ENCODE results near the gene VAV3.

VAV3 gene

DNA sequence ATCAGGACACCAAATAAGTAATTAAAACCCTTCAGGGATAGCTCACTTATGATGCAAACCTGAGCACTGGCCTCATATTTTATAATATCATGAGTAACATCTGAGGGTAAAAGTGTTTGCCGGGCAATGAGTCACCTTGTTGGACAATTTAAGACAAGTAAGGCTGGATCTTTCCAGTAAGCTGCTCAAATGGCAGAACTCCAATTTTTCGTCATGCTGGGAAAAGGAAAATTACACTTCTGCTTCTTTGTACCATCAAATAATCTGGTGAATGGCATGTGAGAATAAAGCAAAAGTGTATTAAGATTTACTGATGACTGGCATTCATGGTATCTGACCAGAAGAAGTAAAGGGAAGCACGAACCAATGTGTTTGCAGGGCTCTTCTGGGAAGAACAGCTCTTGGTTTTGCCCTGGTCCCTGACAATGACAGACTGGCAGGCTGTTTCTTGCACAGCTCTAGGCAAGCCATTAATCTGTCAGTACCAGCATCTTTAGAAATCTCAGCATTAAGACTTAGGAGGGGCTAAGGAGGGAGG, 392.2 kb downstream of the VAV3 start:
- no peak for DNase-seq (ENCODE audit: low spot score in 2 of 2)
- Mint-ChIP-seq H3K4me3 (no peak overlapping the region), H3K9me3 (no peaks in the 10 kb centered on the region), H3K4me1 (no peaks in the 10 kb centered on the region), H3K27ac (no peak overlapping the region), H3K36me3 (peaks cover 6% of the 10 kb centered on the region)
- no peak for ATAC-seq

DNA sequence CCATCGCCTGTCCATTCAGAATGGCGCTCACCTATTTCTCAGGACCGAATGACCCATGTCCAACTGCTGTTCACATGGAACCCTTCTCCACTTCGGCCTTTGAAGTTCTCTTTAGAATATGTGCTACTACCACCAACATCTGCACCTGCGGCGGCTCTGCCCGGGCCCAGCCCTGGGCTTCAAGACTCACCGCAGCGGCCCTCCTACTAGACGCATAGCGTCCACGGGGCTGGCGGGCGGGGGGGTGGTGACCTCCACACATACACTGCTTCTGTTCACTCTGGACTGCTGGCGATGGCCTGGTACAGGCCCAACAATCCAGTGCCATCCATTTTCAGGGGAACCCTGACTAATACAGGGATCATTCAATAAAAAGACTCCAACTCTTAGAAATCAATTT, 394.2 kb downstream of the VAV3 start:
- ATAC-seq (no peak), DNase-seq (ENCODE audit: low spot score in 2 of 2) (no peak)
- Mint-ChIP-seq H3K36me3 (peaks cover 6% of the 10 kb centered on the region), H3K9me3 (no peaks in the 10 kb centered on the region), H3K27ac (no peak overlapping the region), H3K4me3 (no peak overlapping the region), H3K4me1 (no peaks in the 10 kb centered on the region)

DNA sequence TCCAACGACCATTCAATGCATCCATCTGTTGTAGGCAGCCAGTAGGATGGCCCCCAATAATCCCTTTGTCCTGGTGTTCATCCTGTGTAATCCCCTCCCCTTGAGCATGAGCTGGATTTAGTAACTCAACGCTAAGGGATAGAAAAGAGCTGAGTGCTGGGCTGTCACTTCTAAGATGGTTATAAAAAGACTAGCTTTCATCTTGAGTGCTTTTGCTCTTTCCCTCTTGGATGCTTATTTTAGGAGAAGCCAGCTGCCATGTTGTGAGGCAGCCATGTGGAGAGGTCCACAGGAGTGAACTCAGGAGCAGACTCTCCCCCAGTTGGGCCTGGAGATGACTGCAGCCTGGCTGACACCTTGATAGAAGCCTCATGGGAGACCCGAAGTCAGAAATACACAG, 401.5 kb downstream of the VAV3 start:
- H3K27ac Mint-ChIP-seq = no peak overlapping the region
- no peaks in the 10 kb centered on the region for H3K9me3 Mint-ChIP-seq
- H3K4me3 Mint-ChIP-seq = no peak overlapping the region
- ATAC-seq = no peak
- no peaks in the 10 kb centered on the region for H3K4me1 Mint-ChIP-seq
- H3K36me3 Mint-ChIP-seq = no peaks in the 10 kb centered on the region
- DNase-seq (ENCODE audit: low spot score in 2 of 2) = no peak

DNA sequence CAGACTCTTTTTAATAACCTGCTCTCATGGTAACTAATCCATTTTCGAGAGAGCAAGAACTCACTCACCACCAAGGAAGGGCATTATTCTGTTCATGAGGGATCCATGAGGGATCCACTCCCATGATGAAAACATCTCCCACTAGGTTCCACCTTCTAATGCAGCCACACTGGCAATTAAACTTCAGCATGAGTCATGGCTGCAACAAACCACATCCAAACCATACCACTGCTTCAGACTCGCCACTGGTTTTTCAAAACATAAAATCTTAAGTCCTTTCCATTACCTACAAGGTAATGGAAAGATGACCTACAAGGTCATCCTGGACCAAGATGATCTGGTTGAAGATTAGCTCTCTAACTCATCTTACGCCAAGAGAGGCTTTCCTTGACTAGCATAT, 405.1 kb downstream of the VAV3 start:
- ATAC-seq = peak; percentile 28

DNA sequence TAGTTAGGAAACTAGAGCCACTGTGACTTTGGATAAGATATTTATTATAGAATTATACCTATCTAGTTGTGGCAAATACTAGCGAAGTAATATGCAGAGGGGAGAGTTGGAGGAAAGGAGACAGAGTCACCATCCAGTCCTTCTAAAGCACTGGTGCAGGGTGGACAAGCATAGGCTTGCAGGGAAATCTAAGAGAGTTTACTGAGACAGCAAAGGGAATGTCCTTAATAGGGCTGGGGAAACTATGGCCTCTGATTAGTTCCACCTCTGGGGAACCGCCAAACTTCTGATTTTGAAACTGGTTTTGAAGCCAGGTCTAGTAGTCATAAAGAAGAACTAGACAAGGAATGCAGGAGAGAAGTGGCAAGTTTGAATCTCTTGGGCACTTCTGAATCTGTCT, 407.9 kb downstream of the VAV3 start:
- Mint-ChIP-seq H3K4me3 (no peak overlapping the region), H3K27ac (no peak overlapping the region), H3K4me1 (no peaks in the 10 kb centered on the region), H3K36me3 (no peaks in the 10 kb centered on the region), H3K9me3 (no peaks in the 10 kb centered on the region)
- ATAC-seq = no peak
- DNase-seq (ENCODE audit: low spot score in 2 of 2) = no peak

More for the DNA sequence above, 405.1 kb downstream of the VAV3 start:
- DNase-seq (ENCODE audit: low spot score in 2 of 2) = no peak
- Mint-ChIP-seq H3K27ac (no peak overlapping the region), H3K4me3 (no peak overlapping the region), H3K4me1 (no peaks in the 10 kb centered on the region), H3K36me3 (no peaks in the 10 kb centered on the region), H3K9me3 (no peaks in the 10 kb centered on the region)

DNA sequence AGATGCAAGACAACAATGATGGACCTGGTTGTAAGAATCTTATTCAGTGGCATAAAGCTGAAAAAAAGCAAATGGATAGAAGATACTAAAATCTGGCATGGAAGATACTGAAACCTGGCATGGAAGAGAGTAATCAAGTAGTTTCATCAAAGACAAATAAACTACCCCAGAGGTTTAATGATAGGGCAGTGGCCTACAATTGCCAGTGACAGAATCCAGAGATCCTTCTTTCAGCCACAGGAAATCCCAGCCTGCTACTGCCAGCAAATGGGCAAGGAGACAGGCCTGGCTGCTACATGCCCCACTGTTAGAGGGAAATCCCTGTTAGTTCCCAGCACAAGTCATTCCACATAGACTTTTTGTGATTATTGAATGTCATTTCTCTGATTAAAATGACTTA, 409.4 kb downstream of the VAV3 start:
- Mint-ChIP-seq H3K27ac (no peak overlapping the region), H3K4me1 (no peaks in the 10 kb centered on the region), H3K4me3 (no peak overlapping the region), H3K36me3 (no peaks in the 10 kb centered on the region), H3K9me3 (no peaks in the 10 kb centered on the region)
- ATAC-seq (no peak), DNase-seq (ENCODE audit: low spot score in 2 of 2) (no peak)

DNA sequence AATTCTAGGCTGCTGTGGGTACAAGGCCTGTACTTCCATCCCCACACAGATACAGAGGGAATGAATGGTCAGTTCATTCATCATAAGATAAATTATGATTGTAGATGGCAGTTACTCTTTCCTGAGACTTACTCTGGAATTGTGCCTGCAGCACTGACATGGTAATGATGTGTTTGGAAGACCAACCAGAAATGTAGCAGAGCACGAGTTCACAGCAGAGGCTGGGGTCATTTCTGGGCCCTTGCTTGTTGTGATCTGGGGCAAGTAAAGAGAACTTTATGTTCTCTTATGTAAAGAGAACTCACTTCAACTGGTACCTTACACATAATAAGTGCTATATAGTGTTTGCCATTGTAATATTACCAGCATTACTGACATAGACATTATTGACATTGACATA, 412.2 kb downstream of the VAV3 start:
- ATAC-seq (no peak), DNase-seq (ENCODE audit: low spot score in 2 of 2) (no peak)
- Mint-ChIP-seq H3K9me3 (no peaks in the 10 kb centered on the region), H3K4me3 (no peak overlapping the region), H3K36me3 (no peaks in the 10 kb centered on the region), H3K27ac (no peak overlapping the region), H3K4me1 (no peaks in the 10 kb centered on the region)

DNA sequence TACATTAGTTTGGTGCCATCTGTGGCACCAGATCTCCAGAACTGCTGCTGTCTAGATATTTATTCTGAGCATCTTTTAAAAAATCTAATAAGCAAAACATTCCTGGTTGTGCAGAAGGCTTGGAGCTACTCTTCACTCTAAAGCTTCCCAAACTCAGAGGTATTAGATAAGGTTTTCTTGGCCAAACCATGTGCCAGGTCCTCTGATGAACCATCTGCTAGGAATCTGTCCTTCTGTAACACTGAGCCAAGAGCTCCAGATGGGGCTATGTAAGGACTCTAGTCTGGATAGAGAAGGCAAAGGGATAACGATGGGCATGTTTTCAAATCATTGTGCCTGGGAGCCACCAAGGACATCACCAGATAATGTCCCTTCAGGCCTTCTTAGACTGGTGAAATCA, 413.5 kb downstream of the VAV3 start:
- no peak overlapping the region for H3K4me3 Mint-ChIP-seq
- no peak for DNase-seq (ENCODE audit: low spot score in 2 of 2)
- no peaks in the 10 kb centered on the region for H3K36me3 Mint-ChIP-seq
- no peaks in the 10 kb centered on the region for H3K4me1 Mint-ChIP-seq
- no peak for ATAC-seq
- no peak overlapping the region for H3K27ac Mint-ChIP-seq
- H3K9me3 Mint-ChIP-seq = no peaks in the 10 kb centered on the region

DNA sequence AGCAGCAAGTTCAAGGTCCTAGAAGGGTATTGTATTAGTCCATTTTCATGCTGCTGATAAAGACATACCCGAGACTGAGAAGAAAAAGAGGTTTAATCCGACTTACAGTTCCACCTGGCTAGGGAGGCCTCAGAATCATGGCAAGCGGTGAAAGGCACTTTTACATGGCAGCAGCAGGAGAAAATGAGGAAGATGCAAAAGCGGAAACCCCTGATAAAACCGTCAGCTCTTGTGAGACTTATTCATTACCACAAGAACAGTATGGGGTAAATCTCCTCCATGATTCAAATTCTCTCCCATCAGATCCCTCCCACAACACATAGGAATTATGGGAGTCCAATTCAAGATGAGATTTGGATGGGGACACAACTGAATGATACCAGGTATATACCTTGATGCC, 414.6 kb downstream of the VAV3 start:
- Mint-ChIP-seq H3K9me3 (no peaks in the 10 kb centered on the region), H3K27ac (no peak overlapping the region), H3K4me1 (no peaks in the 10 kb centered on the region), H3K4me3 (no peak overlapping the region), H3K36me3 (no peaks in the 10 kb centered on the region)
- no peak for DNase-seq (ENCODE audit: low spot score in 2 of 2)
- no peak for ATAC-seq

DNA sequence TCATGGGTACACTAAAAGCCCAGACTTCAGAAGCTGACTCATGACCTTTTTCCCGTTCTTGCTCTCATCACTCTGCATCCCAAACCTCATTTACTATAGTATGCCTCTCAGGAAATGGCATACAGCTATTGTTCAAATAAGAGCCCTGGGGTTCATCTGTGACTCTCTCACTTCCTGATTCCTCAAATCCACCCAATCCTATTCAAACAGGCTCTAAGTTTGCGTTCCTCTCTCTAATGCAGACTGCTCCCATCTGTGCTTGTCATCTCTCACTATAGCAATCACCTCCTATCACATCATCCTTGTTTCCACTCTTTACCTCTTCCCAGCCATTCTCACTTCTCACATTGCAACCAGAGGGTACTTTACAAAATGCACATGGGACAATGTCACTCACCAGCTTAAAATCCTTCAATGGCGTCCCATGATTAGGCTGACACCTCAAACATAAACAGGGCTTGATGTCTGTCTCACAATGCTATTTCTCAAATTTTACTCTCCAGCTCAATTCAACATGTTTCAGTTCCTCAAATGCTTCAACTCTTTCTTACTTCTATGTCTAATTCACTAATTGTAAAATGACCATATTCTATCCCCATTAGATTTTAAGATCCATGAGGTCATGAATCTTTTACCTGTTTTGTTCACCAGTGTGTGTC, 415.7 kb downstream of the VAV3 start:
- H3K9me3 Mint-ChIP-seq = no peaks in the 10 kb centered on the region
- no peaks in the 10 kb centered on the region for H3K4me1 Mint-ChIP-seq
- H3K4me3 Mint-ChIP-seq = no peak overlapping the region
- no peaks in the 10 kb centered on the region for H3K36me3 Mint-ChIP-seq
- DNase-seq (ENCODE audit: low spot score in 2 of 2) (no peak), ATAC-seq (no peak)
- no peak overlapping the region for H3K27ac Mint-ChIP-seq

DNA sequence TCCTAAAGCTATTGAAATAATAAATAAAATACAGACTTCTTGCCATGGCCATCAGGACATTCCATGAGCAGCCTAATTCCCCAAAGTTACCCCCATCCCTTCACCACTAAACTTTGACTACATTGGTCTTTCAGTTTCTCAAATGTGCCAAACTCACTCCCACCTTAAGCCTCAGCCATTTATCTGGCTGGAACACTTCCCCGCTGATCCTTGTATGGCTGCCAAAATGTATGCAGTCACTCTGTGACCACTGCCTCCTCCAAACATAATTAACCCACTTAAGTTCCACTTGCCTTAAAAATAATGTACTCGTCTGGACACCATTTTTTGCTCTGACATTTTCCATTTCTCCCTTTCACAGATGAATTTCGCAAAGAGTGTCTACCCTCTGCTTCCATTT, 416.7 kb downstream of the VAV3 start:
- Mint-ChIP-seq H3K4me3 (no peak overlapping the region), H3K36me3 (no peaks in the 10 kb centered on the region), H3K27ac (no peak overlapping the region), H3K9me3 (no peaks in the 10 kb centered on the region), H3K4me1 (no peaks in the 10 kb centered on the region)
- DNase-seq (ENCODE audit: low spot score in 2 of 2) = no peak
- no peak for ATAC-seq

DNA sequence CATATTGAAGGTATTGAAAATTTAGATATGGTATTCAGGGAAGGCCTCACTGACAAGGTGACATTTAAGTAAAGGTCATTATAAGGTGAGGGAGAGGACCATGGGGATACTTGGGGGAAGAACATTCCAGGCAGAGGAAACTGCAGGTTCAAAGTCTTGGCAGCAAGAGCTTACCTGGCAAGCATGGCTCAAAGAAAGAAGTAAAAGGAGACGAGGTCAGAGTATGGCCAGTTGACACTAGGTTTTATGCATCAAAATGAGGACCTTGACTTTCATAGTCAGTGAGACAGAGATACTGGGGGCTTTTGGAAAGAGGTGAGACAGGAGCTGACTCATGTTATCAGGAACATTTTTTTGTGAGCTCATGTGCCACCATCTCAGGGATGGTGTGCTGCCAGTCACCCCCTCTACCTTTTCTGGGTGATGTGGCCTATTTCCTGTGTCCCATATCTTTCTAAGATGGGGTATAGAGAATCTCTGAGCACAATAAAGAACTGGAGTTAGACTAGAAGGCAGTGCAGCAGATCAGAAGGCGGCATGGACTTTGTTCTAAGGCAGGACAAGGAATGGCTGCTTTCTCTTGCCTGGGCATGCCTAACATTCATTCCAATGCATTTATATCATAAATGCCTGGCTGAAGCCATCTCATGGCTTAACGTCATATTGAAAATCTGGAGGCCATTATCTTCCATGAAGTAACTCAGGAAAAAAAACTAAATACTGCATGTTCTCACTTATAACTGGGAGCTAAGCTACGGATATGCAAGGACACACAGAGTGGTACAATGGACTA, 417.4 kb downstream of the VAV3 start:
- ATAC-seq (no peak), DNase-seq (ENCODE audit: low spot score in 2 of 2) (no peak)
- H3K36me3 Mint-ChIP-seq = no peaks in the 10 kb centered on the region
- H3K4me1 Mint-ChIP-seq = no peaks in the 10 kb centered on the region
- H3K27ac Mint-ChIP-seq = no peak overlapping the region
- H3K9me3 Mint-ChIP-seq = no peaks in the 10 kb centered on the region
- H3K4me3 Mint-ChIP-seq = no peak overlapping the region

DNA sequence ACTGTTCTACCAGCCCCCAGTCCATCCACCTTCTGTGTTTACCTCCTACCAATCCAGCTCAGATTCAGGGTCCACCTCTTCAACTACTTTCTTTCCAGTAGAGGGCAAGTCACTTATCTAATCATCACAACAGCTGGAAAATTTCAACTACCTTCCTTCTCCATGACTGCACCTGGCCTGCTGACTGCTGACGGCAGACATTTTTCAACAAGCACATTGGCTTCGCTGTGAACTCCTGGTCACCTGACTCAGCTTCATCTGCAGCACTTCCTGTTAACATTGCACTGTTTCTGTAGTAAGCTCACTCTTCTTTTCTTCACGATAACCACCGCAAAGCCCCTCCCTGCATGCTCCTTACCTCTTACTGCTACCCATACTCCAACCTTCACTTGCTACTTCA, 418.4 kb downstream of the VAV3 start:
- H3K4me3 Mint-ChIP-seq = no peak overlapping the region

DNA sequence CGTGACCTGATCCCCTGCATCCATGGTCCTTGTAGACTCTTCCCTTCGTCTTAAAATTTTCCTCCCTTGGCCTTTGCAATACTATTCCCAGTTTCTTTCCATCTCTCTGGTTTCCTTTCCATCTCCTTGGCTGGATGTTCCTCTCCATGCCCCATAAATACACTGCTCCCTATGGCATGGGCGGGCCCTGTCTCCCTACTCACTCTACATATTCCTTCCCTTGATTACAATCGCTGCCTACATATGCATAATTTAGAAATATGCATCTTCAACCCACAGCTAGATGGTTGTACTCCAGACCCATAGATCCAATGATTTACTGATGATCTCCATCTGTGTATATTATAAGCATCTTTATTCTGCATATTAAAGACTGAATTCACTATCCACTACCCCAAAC, 419.1 kb downstream of the VAV3 start:
- no peaks in the 10 kb centered on the region for H3K9me3 Mint-ChIP-seq
- H3K4me1 Mint-ChIP-seq = no peaks in the 10 kb centered on the region
- DNase-seq (ENCODE audit: low spot score in 2 of 2) (no peak), ATAC-seq (no peak)
- no peak overlapping the region for H3K4me3 Mint-ChIP-seq
- no peaks in the 10 kb centered on the region for H3K36me3 Mint-ChIP-seq
- H3K27ac Mint-ChIP-seq = no peak overlapping the region

More for the DNA sequence above, 418.4 kb downstream of the VAV3 start:
- no peak for ATAC-seq
- Mint-ChIP-seq H3K9me3 (no peaks in the 10 kb centered on the region), H3K27ac (no peak overlapping the region), H3K4me1 (no peaks in the 10 kb centered on the region), H3K36me3 (no peaks in the 10 kb centered on the region)
- DNase-seq (ENCODE audit: low spot score in 2 of 2) = no peak

DNA sequence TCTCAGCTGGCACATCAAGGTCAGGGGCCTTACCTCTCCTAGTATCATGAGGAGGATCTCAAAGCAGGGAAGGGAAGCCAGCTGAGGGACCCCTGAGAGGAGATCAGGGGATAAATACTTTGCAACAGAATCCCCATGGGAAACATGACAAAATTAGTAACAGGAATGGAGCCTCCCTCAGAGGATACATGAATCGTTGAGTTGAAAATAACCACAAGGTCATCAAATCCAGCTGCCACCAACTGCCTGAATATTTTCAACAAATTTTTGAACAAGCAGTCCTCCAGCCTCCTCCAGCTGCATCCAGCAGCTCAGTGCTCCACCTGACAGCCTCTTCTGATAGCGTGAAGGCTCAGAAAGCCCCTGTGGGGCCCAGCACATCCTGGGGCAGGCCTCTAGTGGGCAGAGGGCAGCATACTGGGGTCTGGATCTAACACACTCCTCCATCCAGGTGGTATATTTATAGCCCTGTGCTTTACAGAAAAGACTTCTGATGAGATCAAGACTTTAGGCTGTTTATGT, 419.9 kb downstream of the VAV3 start:
- no peaks in the 10 kb centered on the region for H3K36me3 Mint-ChIP-seq
- H3K4me3 Mint-ChIP-seq = no peak overlapping the region
- no peaks in the 10 kb centered on the region for H3K4me1 Mint-ChIP-seq
- H3K9me3 Mint-ChIP-seq = no peaks in the 10 kb centered on the region
- no peak overlapping the region for H3K27ac Mint-ChIP-seq
- ATAC-seq = peak; percentile 19
- DNase-seq (ENCODE audit: low spot score in 2 of 2) = no peak

DNA sequence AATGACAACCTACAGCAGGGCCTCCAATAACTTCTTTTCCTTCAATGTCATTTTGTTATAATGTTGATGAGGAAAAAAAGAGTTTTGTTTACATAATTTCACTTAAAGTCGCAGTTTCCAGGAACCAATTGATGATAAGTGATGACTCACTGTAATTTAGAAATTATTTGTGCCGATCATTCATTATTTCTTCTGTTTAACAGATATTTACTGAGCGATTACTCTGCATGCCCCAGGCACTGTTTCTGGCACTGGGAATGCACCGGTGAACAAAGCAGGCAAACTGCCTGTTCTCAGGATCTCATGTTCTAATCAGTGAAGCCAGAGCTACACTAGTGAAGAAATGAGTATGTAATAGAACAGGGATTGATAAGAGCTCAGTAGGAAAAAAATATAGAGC, 420.7 kb downstream of the VAV3 start:
- no peak for DNase-seq (ENCODE audit: low spot score in 2 of 2)
- no peaks in the 10 kb centered on the region for H3K9me3 Mint-ChIP-seq
- ATAC-seq = no peak

More for the DNA sequence above, 420.7 kb downstream of the VAV3 start:
- H3K36me3 Mint-ChIP-seq = no peaks in the 10 kb centered on the region
- no peak overlapping the region for H3K4me3 Mint-ChIP-seq
- no peak overlapping the region for H3K27ac Mint-ChIP-seq
- H3K4me1 Mint-ChIP-seq = no peaks in the 10 kb centered on the region
